ENCODE results near the gene TALDO1. TPM values are rescaled to one million over a fixed set of nuclear protein-coding genes. Genes with fewer than 3 reads are reported as not detected.

The TALDO1 gene
- total and polyA plus RNA-seq, 2 of the 8 experiments (the other 6 are each of a cell fraction or from before 2014, with no cell fraction given): 265 to 308 TPM

DNA sequence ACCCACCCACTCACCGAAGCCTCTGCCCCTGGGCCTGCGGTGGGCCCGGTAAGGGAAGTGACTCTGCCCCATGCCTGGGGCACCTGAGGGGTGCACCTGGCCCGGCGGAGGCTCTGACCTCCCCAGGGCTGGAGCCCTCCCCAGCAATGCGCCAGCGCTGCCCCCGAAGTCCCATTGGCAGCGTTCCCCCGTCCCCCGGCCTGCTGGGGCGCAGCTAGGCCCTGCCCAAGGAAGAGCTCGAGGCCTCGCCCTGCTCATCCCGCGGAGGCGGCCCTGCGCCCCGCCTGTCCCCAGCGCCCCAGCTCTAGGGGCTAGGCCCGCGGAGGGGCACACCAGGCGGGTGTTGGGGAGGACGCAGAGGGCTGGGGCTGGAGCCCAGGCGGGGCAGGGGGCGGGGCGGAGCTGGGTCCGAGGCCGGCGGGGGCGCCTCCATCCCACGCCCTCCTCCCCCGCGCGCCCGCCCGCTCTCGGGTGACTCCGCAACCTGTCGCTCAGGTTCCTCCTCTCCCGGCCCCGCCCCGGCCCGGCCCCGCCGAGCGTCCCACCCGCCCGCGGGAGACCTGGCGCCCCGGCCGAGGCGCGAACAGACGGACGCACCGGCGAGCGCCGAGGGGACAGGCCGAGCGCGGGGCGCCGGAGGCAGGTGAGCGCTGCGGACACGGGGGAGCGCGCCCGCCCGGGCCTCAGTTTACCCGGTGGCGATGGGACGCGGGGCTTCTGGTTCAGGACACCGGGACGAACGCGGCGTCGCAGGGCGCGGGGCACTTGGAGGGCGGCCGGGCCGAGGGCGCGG is 41.4 kb upstream of the TALDO1 start, which contains the start of gene EPS8L2:
EPS8L2 (plus strand) TSS at position 586 of the 793 bp plus-strand sequence. CDS start 3,177 bp downstream, outside the sequence.
- H4K8ac ChIP-seq (ENCODE audit: extremely low read depth, insufficient read depth, low read length): peak within 1 kb of the TSS; percentile 71
- DNase-seq (ENCODE audit: low read depth in 1 of 2, low spot score in 2 of 2) (peak in 1 of 2 experiments; percentile 73), FAIRE-seq (no peak)
- peaks cover 1 to 2% of the 10 kb centered on the region in 2 experiments for H4K20me1 ChIP-seq (replicated peaks in 1 of 2; ENCODE audit: control insufficient read depth in 1 of 2, insufficient read depth in 2 of 2, low read length in 2 of 2)
- 32% methylated on average over 14 of the region's 90 CpGs; no CpG with 5 or more reads in 1 of the 2 experiments for WGBS, 2 experiments (ENCODE audit: extremely low coverage in 1 of 2, insufficient coverage in 1 of 2, insufficient read length in 1 of 2, insufficient replicate concordance in 2 of 2, low coverage in 1 of 2, low lambda C conversion rate in 2 of 2, missing lambda C conversion rate in 1 of 2)
- peaks cover 8% of the 10 kb centered on the region; the same call in 1 of the 2 replicates for H3K23me2 ChIP-seq (ENCODE audit: low read depth, low read length)
- H2BK5ac ChIP-seq (ENCODE audit: low read depth, low read length): peak within 1 kb of the TSS; percentile 83; the same call in 1 of the 2 replicates
- CTCF ChIA-PET (ENCODE audit: partially characterized antibody): interaction anchor here (1.6 to 3.6 kb wide), 4 partner anchors 9 to 22 kb away, joined by 8 to 22 read pairs (median 18); partner anchors contain the start of genes DEAF1 and TMEM80
- peak within 1 kb of the TSS; percentile 98 for H3K4ac ChIP-seq (replicated peaks; ENCODE audit: insufficient read length, low read depth, low read length)
- peak within 1 kb of the TSS; percentile 97 for H3K18ac ChIP-seq (ENCODE audit: extremely low read depth, low read length)
- H2BK12ac ChIP-seq (ENCODE audit: low read depth, low read length): peak within 1 kb of the TSS; percentile 68; the same call in 1 of the 2 replicates
- H4K91ac ChIP-seq (replicated peaks; ENCODE audit: insufficient read length, low read length): peak within 1 kb of the TSS; percentile 94
- no peaks in the 10 kb centered on the region for H3K36me3 ChIP-seq (ENCODE audit: control insufficient read depth in 2 of 4, insufficient read depth in 4 of 4, low read length in 3 of 4)
- peak within 1 kb of the TSS in 1 of 4 experiments; percentile 8; a peak in 3 of 7 replicates for H3K9ac ChIP-seq (replicated peaks in 1 of 4; ENCODE audit: extremely low read depth in 1 of 4, low read depth in 3 of 4, low read length in 3 of 4)
- H2AK5ac ChIP-seq (ENCODE audit: low read depth, low read length): peak within 1 kb of the TSS; percentile 86; the same call in 1 of the 2 replicates
- no peak within 1 kb of the TSS for H3K23ac ChIP-seq (ENCODE audit: insufficient read length)
- no peaks in the 10 kb centered on the region for H3K9me3 ChIP-seq (ENCODE audit: insufficient read depth in 2 of 2, low read depth in 1 of 2, low read length in 1 of 2)
- H3K27me3 ChIP-seq (replicated peaks in 1 of 4; ENCODE audit: control insufficient read depth in 3 of 4, extremely low read depth in 1 of 4, insufficient read depth in 3 of 4, low read length in 3 of 4): no peaks in the 10 kb centered on the region
- H4K5ac ChIP-seq (ENCODE audit: insufficient read length, low read depth, low read length): peak within 1 kb of the TSS; percentile 38
- peaks cover 0 to 47% (median 33%) of the 10 kb centered on the region in 4 experiments; a peak in 6 of 7 replicates for H3K4me1 ChIP-seq (replicated peaks in 1 of 4; ENCODE audit: control insufficient read depth in 3 of 4, insufficient read depth in 4 of 4, low read length in 3 of 4)
- H3K27ac ChIP-seq (ENCODE audit: low read depth, low read length): no peak within 1 kb of the TSS
- peak within 1 kb of the TSS; percentile 39 for H3K56ac ChIP-seq (replicated peaks; ENCODE audit: insufficient read length, low read depth, low read length)
- H3K4me3 ChIP-seq (ENCODE audit: extremely low read depth in 1 of 4, insufficient read depth in 2 of 4, low read depth in 3 of 4, low read length in 4 of 4): peak within 1 kb of the TSS; percentile 38 to 64 (median 49)
- peak within 1 kb of the TSS; percentile 54 for H2BK120ac ChIP-seq (replicated peaks; ENCODE audit: low read depth, low read length)
- H2AFZ ChIP-seq (ENCODE audit: low read length): no peak within 1 kb of the TSS
- peak within 1 kb of the TSS; percentile 97 for H2BK15ac ChIP-seq (ENCODE audit: low read length)
- peak within 1 kb of the TSS; percentile 62 to 85 for H3K4me2 ChIP-seq (ENCODE audit: insufficient read depth in 1 of 2, low read depth in 2 of 2, low read length in 2 of 2)
- H3K14ac ChIP-seq (ENCODE audit: insufficient read length): peak within 1 kb of the TSS; percentile 55
- no peaks in the 10 kb centered on the region for H3K79me1 ChIP-seq (ENCODE audit: low read depth, low read length)
- peak within 1 kb of the TSS; percentile 72; the same call in 1 of the 2 replicates for H2BK20ac ChIP-seq (ENCODE audit: low read length)
- no peaks in the 10 kb centered on the region for H3K79me2 ChIP-seq (ENCODE audit: control insufficient read depth in 1 of 2, insufficient read depth in 2 of 2, low read length in 2 of 2)
- POLR2A ChIA-PET (ENCODE audit: partially characterized antibody): interaction anchor here (1.0 to 2.4 kb wide), 10 partner anchors 10 to 85 kb away, joined by 3 to 16 read pairs (median 4); partner anchors contain the start of genes CEND1, DEAF1, TALDO1 and TMEM80
- TF ChIP-seq FOSL1 (IDR thresholded peaks at IDR 0.05; ENCODE audit: insufficient read depth, low read depth, low read length) (no peak), JUND (IDR thresholded peaks at IDR 0.05; ENCODE audit: low read length) (no peak), HDAC2 (IDR thresholded peaks at IDR 0.05; ENCODE audit: borderline replicate concordance in 1 of 2, low read depth in 2 of 2, low read length in 2 of 2) (no peak), POLR2A (IDR thresholded peaks at IDR 0.05; ENCODE audit: control extremely low read depth in 1 of 2, low read depth in 2 of 2, low read length in 2 of 2) (no peak), SP4 (IDR thresholded peaks at IDR 0.05; ENCODE audit: low read length) (no peak), BCL11A (IDR thresholded peaks at IDR 0.05; ENCODE audit: low read depth in 2 of 2, low read length in 2 of 2) (no peak), YY1 (IDR thresholded peaks at IDR 0.05; ENCODE audit: low read depth, low read length) (no peak), NANOG (IDR thresholded peaks at IDR 0.05; ENCODE audit: insufficient read depth, low read depth, low read length, poor library complexity, severe bottlenecking) (no peak), ASH2L (IDR thresholded peaks at IDR 0.05; ENCODE audit: low read length) (no peak), CBX8 (IDR thresholded peaks at IDR 0.05; ENCODE audit: borderline replicate concordance, low read depth, low read length) (no peak), RNF2 (IDR thresholded peaks at IDR 0.05; ENCODE audit: borderline replicate concordance, low read depth, low read length, missing control alignments, poor library complexity, severe bottlenecking) (no peak)

All from H1 (cell line).